ENCODE measurements around the gene SAP30BP.

The SAP30BP gene

DNA sequence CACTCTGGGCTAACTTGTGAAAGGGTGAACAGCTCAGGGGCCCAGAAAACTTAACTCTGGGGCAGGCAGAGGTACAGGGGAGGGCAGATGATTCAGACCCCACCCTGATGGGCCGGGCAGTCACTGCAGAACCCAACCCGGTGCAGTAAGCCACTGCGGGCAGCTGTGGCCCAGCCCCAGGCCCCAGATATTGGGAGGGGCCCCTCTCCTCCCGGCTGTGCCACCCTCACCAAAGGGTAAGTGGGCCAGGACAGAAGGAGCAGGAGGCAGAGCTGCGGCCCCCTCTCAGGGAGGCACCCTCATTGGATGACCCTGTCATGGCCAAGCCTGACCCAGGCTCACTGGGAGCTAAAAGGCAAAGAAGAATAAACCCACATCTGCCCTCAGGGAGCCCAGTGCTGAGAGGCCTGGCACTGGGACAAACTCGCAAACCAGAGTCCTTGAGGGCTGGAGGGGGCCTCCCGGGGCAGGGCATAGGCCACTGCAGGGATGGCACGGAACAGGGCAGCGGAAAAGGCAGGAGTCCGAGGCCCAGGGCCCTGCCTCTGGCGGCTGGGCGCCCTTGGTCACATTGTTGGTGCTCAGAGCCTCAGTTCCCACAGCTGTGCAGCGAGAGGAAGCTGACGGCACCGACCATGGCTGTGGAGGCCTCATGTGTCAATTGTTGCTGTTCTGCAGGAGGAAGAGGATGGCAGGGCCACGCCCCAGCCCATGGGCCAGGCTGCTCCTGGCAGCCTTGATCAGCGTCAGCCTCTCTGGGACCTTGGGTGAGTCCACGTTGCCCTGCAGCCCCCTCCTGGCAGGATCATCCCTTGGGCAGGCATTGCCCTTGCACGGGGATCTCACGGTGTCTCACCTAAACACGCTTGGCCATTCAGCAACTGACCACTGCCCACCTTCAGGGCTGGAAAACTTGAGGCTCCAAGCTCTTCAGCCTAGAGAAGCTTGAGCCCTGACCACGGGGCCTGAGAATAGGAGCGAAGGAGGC is 57.2 kb downstream of the SAP30BP start:
- no peak for ATAC-seq
- TF ChIP-seq ZFP3 (CRISPR knock-in tag; IDR thresholded peaks at IDR 0.05), result no peak
- TF ChIP-seq BACH2 (CRISPR knock-in tag; IDR thresholded peaks at IDR 0.05; ENCODE audit: borderline replicate concordance), result no peak
- TF ChIP-seq GLIS3 (CRISPR knock-in tag; IDR thresholded peaks at IDR 0.05), result no peak
- TF ChIP-seq SNAI2 (CRISPR knock-in tag; IDR thresholded peaks at IDR 0.05), result no peak
- TF ChIP-seq RARB (CRISPR knock-in tag; IDR thresholded peaks at IDR 0.05), result no peak
- TF ChIP-seq ZC3H10 (CRISPR knock-in tag; IDR thresholded peaks at IDR 0.05), result no peak
- TF ChIP-seq TOX (CRISPR knock-in tag; IDR thresholded peaks at IDR 0.05; ENCODE audit: borderline replicate concordance), result no peak
- no peak for TF ChIP-seq ZNF565 (CRISPR knock-in tag; conservative IDR thresholded peaks at IDR 0.05; ENCODE audit: low read depth)
- TF ChIP-seq ZFP30 (CRISPR knock-in tag; IDR thresholded peaks at IDR 0.05), result no peak
- no peak for TF ChIP-seq ESRRG (CRISPR knock-in tag; IDR thresholded peaks at IDR 0.05)
- no peak for TF ChIP-seq OSR1 (CRISPR knock-in tag; IDR thresholded peaks at IDR 0.05)
- TF ChIP-seq CREB5 (CRISPR knock-in tag; IDR thresholded peaks at IDR 0.05; ENCODE audit: low read depth), result no peak
- no peak for TF ChIP-seq ZNF70 (CRISPR knock-in tag; IDR thresholded peaks at IDR 0.05)

GRCh38 chr17:75725504-75725903 is 58.4 kb downstream of the SAP30BP start:
- TF ChIP-seq ZFP3 (CRISPR knock-in tag; IDR thresholded peaks at IDR 0.05), result no peak
- no peak for TF ChIP-seq RARB (CRISPR knock-in tag; IDR thresholded peaks at IDR 0.05)
- no peak for TF ChIP-seq CSDC2 (CRISPR knock-in tag; IDR thresholded peaks at IDR 0.05)
- no peak for TF ChIP-seq PPARA (CRISPR knock-in tag; IDR thresholded peaks at IDR 0.05; ENCODE audit: borderline replicate concordance)
- TF ChIP-seq, protein P1, sequence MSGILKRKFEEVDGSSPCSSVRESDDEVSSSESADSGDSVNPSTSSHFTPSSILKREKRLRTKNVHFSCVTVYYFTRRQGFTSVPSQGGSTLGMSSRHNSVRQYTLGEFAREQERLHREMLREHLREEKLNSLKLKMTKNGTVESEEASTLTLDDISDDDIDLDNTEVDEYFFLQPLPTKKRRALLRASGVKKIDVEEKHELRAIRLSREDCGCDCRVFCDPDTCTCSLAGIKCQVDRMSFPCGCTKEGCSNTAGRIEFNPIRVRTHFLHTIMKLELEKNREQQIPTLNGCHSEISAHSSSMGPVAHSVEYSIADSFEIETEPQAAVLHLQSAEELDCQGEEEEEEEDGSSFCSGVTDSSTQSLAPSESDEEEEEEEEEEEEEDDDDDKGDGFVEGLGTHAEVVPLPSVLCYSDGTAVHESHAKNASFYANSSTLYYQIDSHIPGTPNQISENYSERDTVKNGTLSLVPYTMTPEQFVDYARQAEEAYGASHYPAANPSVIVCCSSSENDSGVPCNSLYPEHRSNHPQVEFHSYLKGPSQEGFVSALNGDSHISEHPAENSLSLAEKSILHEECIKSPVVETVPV (CRISPR knock-in tag; IDR thresholded peaks at IDR 0.05), result no peak
- no peak for TF ChIP-seq TCF4 (CRISPR knock-in tag; IDR thresholded peaks at IDR 0.05; ENCODE audit: borderline replicate concordance)
- no peak for TF ChIP-seq ZNF565 (CRISPR knock-in tag; conservative IDR thresholded peaks at IDR 0.05; ENCODE audit: low read depth)
- no peak for ATAC-seq

DNA sequence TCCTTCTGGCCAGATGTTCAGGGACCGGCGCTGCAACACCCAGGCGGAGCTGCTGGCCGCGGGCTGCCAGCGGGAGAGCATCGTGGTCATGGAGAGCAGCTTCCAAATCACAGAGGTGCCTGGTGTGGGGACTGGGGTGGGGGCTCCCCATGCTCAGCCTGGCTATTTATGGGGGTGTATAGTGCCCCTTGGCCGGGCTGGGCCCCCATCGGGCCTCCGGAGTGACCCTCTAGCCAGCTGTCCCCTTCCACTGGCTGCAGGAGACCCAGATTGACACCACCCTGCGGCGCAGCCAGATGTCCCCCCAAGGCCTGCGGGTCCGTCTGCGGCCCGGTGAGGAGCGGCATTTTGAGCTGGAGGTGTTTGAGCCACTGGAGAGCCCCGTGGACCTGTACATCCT is 60.3 kb downstream of the SAP30BP start:
- TF ChIP-seq GLIS3 (CRISPR knock-in tag; IDR thresholded peaks at IDR 0.05), result no peak
- TF ChIP-seq PATZ1 (CRISPR knock-in tag; IDR thresholded peaks at IDR 0.05; ENCODE audit: borderline replicate concordance), result no peak
- TF ChIP-seq ZNF70 (CRISPR knock-in tag; IDR thresholded peaks at IDR 0.05), result no peak
- TF ChIP-seq ZC3H10 (CRISPR knock-in tag; IDR thresholded peaks at IDR 0.05), result no peak
- TF ChIP-seq ISL1 (CRISPR knock-in tag; IDR thresholded peaks at IDR 0.05), result no peak
- TF ChIP-seq OSR1 (CRISPR knock-in tag; IDR thresholded peaks at IDR 0.05), result no peak
- no peak for TF ChIP-seq ZNF8 (CRISPR knock-in tag; IDR thresholded peaks at IDR 0.05)
- TF ChIP-seq, protein P2, sequence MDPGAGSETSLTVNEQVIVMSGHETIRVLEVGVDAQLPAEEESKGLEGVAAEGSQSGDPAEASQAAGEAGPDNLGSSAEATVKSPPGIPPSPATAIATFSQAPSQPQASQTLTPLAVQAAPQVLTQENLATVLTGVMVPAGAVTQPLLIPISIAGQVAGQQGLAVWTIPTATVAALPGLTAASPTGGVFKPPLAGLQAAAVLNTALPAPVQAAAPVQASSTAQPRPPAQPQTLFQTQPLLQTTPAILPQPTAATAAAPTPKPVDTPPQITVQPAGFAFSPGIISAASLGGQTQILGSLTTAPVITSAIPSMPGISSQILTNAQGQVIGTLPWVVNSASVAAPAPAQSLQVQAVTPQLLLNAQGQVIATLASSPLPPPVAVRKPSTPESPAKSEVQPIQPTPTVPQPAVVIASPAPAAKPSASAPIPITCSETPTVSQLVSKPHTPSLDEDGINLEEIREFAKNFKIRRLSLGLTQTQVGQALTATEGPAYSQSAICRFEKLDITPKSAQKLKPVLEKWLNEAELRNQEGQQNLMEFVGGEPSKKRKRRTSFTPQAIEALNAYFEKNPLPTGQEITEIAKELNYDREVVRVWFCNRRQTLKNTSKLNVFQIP (CRISPR knock-in tag; IDR thresholded peaks at IDR 0.05; ENCODE audit: borderline replicate concordance, low read depth), result no peak
- TF ChIP-seq SNAI2 (CRISPR knock-in tag; IDR thresholded peaks at IDR 0.05), result no peak
- no peak for TF ChIP-seq RARB (CRISPR knock-in tag; IDR thresholded peaks at IDR 0.05)
- no peak for TF ChIP-seq ESRRG (CRISPR knock-in tag; IDR thresholded peaks at IDR 0.05)
- TF ChIP-seq, protein P1 (CRISPR knock-in tag; IDR thresholded peaks at IDR 0.05), result no peak
- TF ChIP-seq PPARA (CRISPR knock-in tag; IDR thresholded peaks at IDR 0.05; ENCODE audit: borderline replicate concordance), result no peak
- no peak for TF ChIP-seq BACH2 (CRISPR knock-in tag; IDR thresholded peaks at IDR 0.05; ENCODE audit: borderline replicate concordance)
- ATAC-seq, result no peak
